GM12878 (cell line): ENCODE measurements around the gene CTSW.

Source experiments
- YY1 ChIP-seq: IDR thresholded peaks from 2 replicates; pipeline ENCODE4 v1.6.1; 2011; ENCODE audit warnings: low read depth, mild to moderate bottlenecking, low read length
- TF ChIP-seq, protein P1 (sequence below), 3 experiments: IDR thresholded peaks in 2 of 3; conservative IDR thresholded peaks in 1 of 3; 2 replicates each; pipeline ENCODE4 v1.5.1; 2011; ENCODE audit warnings: low read depth in 3 of 3, low read length in 3 of 3, mild to moderate bottlenecking in 3 of 3, control low read depth in 2 of 3, moderate library complexity in 2 of 3, inconsistent platforms in 1 of 3, mixed read lengths in 1 of 3; ENCODE audit not compliant: control insufficient read depth in 2 of 3, insufficient read depth in 1 of 3; ENCODE audit errors: extremely low read depth in 1 of 3

DNA sequence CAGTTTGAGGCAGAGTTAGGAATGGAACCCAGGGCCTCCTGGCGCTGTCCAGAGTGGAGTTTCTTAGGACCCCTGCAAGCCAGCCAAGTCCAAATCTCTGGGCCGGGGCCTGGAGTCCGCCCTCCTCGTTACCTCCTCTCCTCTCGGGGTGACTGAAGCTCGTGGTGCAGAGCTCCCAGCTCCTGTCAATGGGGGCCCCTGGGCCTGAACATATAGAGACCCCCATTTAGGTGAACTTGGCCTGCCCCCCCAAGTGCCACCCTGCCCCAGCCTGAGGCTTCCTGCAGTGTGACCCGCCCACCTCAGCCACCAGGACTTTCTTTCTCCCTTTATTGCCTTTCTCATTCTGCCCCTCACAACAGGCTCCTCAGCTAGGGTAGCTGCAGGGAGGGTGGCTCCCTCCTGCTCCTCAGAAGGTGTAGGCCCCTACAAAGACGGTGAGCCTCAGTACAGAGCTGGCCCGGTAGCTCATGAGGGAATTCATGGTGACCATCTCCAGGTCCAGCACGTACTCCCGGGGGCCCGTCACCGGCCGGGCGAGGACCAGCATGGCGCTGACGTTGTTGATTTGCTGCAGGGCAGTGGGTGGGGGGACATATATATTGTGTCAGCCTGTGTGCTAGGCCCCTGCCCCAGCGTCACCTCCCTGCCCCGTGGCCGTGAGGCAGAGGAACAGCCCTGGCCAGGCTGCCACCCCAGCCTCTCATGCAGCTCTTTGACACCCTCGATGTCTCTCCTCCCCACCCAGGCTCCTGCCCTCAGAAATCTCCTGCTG is 12.9 kb upstream of the CTSW start:
- no peak for TF ChIP-seq YY1
- TF ChIP-seq, protein P1, sequence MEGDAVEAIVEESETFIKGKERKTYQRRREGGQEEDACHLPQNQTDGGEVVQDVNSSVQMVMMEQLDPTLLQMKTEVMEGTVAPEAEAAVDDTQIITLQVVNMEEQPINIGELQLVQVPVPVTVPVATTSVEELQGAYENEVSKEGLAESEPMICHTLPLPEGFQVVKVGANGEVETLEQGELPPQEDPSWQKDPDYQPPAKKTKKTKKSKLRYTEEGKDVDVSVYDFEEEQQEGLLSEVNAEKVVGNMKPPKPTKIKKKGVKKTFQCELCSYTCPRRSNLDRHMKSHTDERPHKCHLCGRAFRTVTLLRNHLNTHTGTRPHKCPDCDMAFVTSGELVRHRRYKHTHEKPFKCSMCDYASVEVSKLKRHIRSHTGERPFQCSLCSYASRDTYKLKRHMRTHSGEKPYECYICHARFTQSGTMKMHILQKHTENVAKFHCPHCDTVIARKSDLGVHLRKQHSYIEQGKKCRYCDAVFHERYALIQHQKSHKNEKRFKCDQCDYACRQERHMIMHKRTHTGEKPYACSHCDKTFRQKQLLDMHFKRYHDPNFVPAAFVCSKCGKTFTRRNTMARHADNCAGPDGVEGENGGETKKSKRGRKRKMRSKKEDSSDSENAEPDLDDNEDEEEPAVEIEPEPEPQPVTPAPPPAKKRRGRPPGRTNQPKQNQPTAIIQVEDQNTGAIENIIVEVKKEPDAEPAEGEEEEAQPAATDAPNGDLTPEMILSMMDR (IDR thresholded peaks at IDR 0.05 in 2 of 3, conservative IDR thresholded peaks at IDR 0.05 in 1 of 3; ENCODE audit: control insufficient read depth in 2 of 3, extremely low read depth in 1 of 3, insufficient read depth in 1 of 3, low read depth in 3 of 3, low read length in 3 of 3), result no peak
